ENCODE data around the gene SLC39A2.

SLC39A2 gene

GRCh38 chr14:21024585-21025370 is 25.7 kb downstream of the SLC39A2 start, which contains the start of gene NDRG2:
Gene NDRG2, minus strand, starts transcription at chr14:21025061. Its CDS starts 1,746 bp downstream, at chr14:21023315.
- Histone ChIP-seq H2AFZ (ENCODE audit: low read depth) (peak within 1 kb of the TSS; percentile 69), H3K4me1 (ENCODE audit: low read depth, poor library complexity, severe bottlenecking) (no peaks in the 10 kb centered on the region), H3K4me2 (peak within 1 kb of the TSS; percentile 54), H3K4me3 (IDR thresholded peaks at IDR 0.05; ENCODE audit: insufficient read depth, low read depth, low read length) (no peak within 1 kb of the TSS), H3K27ac (no peak within 1 kb of the TSS), H3K79me2 (ENCODE audit: insufficient read depth, low read depth) (no peaks in the 10 kb centered on the region), H4K20me1 (ENCODE audit: insufficient read depth) (no peaks in the 10 kb centered on the region), H3K36me3 (ENCODE audit: insufficient read depth) (no peaks in the 10 kb centered on the region), H3K27me3 (ENCODE audit: insufficient read depth, low read depth) (no peaks in the 10 kb centered on the region), H3K9ac (peak within 1 kb of the TSS; percentile 64; the same call in 1 of the 2 replicates)
- no peak for TF ChIP-seq CTCF (conservative IDR thresholded peaks at IDR 0.05; ENCODE audit: low read depth, low read length)

GRCh38 chr14:21025371-21026273 is 26.5 kb downstream of the SLC39A2 start:
- Histone ChIP-seq H3K4me2 (no peak overlapping the region), H3K9ac (no peak overlapping the region; the same call in 1 of the 2 replicates), H4K20me1 (ENCODE audit: insufficient read depth) (no peaks in the 10 kb centered on the region), H3K4me1 (ENCODE audit: low read depth, poor library complexity, severe bottlenecking) (no peaks in the 10 kb centered on the region), H3K4me3 (IDR thresholded peaks at IDR 0.05; ENCODE audit: insufficient read depth, low read depth, low read length) (no peak overlapping the region), H2AFZ (ENCODE audit: low read depth) (peak overlapping the region; percentile 69), H3K36me3 (ENCODE audit: insufficient read depth) (no peaks in the 10 kb centered on the region), H3K27ac (no peak overlapping the region), H3K79me2 (ENCODE audit: insufficient read depth, low read depth) (no peaks in the 10 kb centered on the region), H3K27me3 (ENCODE audit: insufficient read depth, low read depth) (no peaks in the 10 kb centered on the region)
- TF ChIP-seq CTCF (conservative IDR thresholded peaks at IDR 0.05; ENCODE audit: low read depth, low read length): no peak

- no peak overlapping the region for H2AFZ ChIP-seq (ENCODE audit: low read depth)
- TF ChIP-seq CTCF (conservative IDR thresholded peaks at IDR 0.05; ENCODE audit: low read depth, low read length): no peak
- H3K4me2 ChIP-seq: no peak overlapping the region
Measured at GRCh38 chr14:21026274-21026987, 27.3 kb downstream of the SLC39A2 start.

GRCh38 chr14:21026988-21027315 is 27.9 kb downstream of the SLC39A2 start:
- H4K20me1 ChIP-seq (ENCODE audit: insufficient read depth): no peaks in the 10 kb centered on the region
- no peak overlapping the region for H3K4me3 ChIP-seq (IDR thresholded peaks at IDR 0.05; ENCODE audit: insufficient read depth, low read depth, low read length)
- H3K4me1 ChIP-seq (ENCODE audit: low read depth, poor library complexity, severe bottlenecking): no peaks in the 10 kb centered on the region
- H2AFZ ChIP-seq (ENCODE audit: low read depth): no peak overlapping the region
- H3K36me3 ChIP-seq (ENCODE audit: insufficient read depth): no peaks in the 10 kb centered on the region
- H3K27ac ChIP-seq: no peak overlapping the region
- no peaks in the 10 kb centered on the region for H3K79me2 ChIP-seq (ENCODE audit: insufficient read depth, low read depth)
- H3K4me2 ChIP-seq: no peak overlapping the region
- H3K9ac ChIP-seq: no peak overlapping the region
- no peak for TF ChIP-seq CTCF (conservative IDR thresholded peaks at IDR 0.05; ENCODE audit: low read depth, low read length)
- H3K27me3 ChIP-seq (ENCODE audit: insufficient read depth, low read depth): no peaks in the 10 kb centered on the region

More at GRCh38 chr14:21026274-21026987, 27.3 kb downstream of the SLC39A2 start:
- Histone ChIP-seq H3K9ac (no peak overlapping the region), H3K79me2 (ENCODE audit: insufficient read depth, low read depth) (no peaks in the 10 kb centered on the region), H3K4me1 (ENCODE audit: low read depth, poor library complexity, severe bottlenecking) (no peaks in the 10 kb centered on the region), H3K36me3 (ENCODE audit: insufficient read depth) (no peaks in the 10 kb centered on the region), H4K20me1 (ENCODE audit: insufficient read depth) (no peaks in the 10 kb centered on the region), H3K27ac (no peak overlapping the region), H3K27me3 (ENCODE audit: insufficient read depth, low read depth) (no peaks in the 10 kb centered on the region), H3K4me3 (IDR thresholded peaks at IDR 0.05; ENCODE audit: insufficient read depth, low read depth, low read length) (no peak overlapping the region)

Data from KMS-11 (cell line).